ENCODE results near the gene HRG.
"Not testable (repeated sequence)": the region's sequence is repeated elsewhere in the genome, so short reads cannot be mapped to it uniquely, and the experiment has no call there.

The HRG gene

DNA sequence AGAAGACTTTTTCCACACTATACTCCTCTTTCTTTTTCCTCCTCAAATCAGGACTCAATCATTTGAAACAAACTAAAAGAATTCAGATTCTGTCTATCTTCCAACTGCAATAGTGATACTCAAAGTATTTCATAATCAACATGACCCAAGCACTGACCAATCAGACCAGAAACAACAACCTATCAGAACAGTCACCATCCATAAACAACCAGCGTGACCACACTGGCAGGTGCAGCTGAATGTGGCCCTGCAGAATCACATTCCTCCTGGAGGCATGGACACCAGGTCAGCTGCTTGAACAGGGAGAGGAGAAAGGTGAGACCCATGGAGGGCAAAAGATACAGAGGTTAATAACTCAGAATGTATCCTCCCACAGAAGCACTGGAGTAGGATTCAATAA lies 13.3 kb downstream of the HRG start:
- TF ChIP-seq CTCF (IDR thresholded peaks at IDR 0.05), result no peak
- H3K27ac ChIP-seq, result no peak overlapping the region
- H3K4me3 ChIP-seq, result no peak overlapping the region
- DNase-seq (ENCODE audit: low spot score), result no peak

DNA sequence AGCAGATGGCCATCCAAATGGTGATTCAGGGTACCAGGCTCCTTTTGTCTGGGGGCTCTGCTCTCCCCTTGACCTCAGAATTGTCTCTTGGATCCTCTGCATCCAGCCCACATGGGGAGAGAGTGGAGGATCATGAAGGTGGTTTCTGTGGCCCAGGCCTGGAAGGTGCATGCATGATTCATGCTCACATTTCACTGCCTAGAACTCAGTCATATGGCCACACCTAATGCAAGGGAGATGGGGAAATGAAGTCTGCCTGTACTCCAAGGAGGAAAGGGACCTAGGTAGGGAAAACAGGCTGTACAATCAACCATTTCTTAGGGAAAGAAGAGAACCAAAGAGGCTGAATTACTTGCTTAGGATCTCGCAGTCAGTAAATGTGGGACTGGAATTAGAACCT lies 15.1 kb downstream of the HRG start:
- Histone ChIP-seq H3K27ac (no peak overlapping the region), H3K4me3 (no peak overlapping the region)
- TF ChIP-seq CTCF (IDR thresholded peaks at IDR 0.05), result no peak
- no peak for DNase-seq (ENCODE audit: low spot score)

DNA sequence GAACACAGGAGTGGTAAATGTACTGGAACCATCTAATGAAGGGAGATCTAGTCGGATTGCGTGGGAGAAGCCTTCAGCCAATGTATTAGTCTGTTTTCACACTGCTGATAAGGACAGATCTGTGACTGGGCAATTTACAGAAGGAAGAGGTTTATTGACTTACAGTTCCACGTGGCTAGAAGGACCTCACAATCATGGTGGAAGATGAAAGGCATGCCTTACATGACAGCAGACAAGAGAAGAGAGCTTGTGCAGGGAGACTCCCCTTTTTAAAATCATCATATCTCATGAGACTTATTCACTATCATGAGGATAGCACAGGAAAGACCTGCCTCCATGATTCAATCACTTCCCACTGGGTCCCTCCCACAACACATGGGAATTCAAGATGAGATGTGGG lies 17.0 kb downstream of the HRG start:
- no peak for DNase-seq (ENCODE audit: low spot score)
- Histone ChIP-seq H3K4me3 (no peak overlapping the region), H3K27ac (no peak overlapping the region)
- no peak for TF ChIP-seq CTCF (IDR thresholded peaks at IDR 0.05)

- Histone ChIP-seq H3K4me3 (no peak overlapping the region), H3K27ac (no peak overlapping the region)
- TF ChIP-seq CTCF (IDR thresholded peaks at IDR 0.05), result no peak
- DNase-seq (ENCODE audit: low spot score), result no peak
Observed at GRCh38 chr3:186683979-186684378, 18.2 kb downstream of the HRG start.

DNA sequence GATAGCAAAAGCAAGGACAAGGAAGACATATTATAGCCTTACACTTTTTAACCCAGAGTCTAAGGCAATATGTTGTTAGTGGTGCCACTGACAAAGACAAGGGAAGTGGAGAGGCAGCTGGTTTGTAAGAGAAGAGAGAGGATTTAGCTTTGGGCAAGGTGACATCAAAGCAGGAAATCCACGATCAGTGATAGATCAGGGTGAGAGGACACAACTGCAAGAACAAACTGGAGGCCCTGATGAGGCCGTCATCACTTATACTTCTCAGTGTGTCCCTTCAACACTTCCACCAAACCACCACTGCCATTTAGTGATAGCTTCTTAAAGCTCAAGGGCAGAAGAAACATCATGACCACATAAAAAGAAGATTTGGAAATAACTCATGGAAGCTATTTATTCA lies 20.7 kb downstream of the HRG start:
- DNase-seq (ENCODE audit: low spot score); H3K4me3 ChIP-seq; H3K27ac ChIP-seq: not testable (repeated sequence)

DNA sequence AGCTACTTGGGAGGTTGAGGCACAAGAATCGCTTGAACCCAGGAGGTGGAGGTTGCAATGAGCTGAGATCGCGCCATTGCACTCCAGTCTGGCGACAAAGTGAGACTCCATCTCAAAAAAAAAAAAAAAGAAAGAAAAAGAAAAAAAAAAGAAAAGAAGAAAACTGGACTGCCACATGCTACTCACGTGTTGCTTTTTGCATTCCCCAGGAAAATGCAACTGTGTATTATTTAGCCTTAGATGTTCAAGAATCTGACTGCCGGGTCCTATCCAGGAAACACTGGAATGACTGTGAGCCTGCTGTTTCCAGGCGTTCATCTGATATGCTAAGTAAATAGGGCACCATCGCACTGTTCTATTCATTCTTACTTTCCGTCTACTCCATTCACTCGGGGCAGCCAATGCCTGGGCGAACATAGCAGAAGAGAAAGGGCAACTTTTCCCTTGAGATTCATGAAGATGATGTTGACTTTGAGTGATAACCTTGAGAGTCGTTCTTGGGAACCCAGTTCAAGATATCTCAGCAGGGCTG lies 21.4 kb downstream of the HRG start:
- DNase-seq (ENCODE audit: low spot score), result no peak
- no peak for TF ChIP-seq CTCF (IDR thresholded peaks at IDR 0.05)
- Histone ChIP-seq H3K27ac (no peak overlapping the region), H3K4me3 (no peak overlapping the region)

DNA sequence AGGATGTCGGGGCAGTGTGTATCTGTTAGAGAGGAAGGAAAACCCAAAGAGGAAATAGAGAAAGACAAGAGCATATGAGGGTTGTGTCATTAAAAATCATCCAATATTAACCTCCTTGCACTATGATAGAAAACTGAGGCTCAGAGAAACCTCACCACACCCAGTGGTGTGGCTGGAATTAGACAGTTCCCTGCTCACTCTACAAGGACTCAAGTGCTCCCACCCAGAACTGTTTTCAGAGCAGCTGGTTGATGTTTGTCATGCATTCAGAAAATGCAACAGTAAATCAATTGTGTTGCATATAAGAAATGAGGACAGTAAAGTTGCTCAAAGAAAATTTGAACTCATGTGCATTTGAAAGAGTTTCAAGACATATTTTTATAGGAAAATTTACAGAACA lies 24.5 kb downstream of the HRG start:
- not testable (repeated sequence) for H3K27ac ChIP-seq; DNase-seq (ENCODE audit: low spot score); H3K4me3 ChIP-seq

DNA sequence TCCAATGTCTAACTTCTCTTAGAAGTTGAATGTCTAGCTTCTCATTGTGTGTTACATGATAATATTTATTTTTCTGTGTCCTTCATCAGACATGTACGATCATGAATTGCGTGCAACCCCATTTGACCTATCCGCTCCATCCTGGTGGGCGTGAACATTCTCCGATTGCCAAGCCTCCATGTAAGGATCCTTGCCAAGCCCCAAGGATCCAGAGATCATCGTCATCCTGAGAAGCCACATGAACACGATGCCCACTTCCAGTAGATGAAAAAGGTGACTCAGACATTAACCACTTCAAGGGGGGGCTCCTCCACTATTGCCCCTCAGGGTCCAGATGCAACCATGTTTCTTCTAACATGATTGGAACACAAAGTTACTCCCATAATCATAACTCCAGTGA lies 25.9 kb downstream of the HRG start:
- DNase-seq (ENCODE audit: low spot score), result no peak
- Histone ChIP-seq H3K4me3 (no peak overlapping the region), H3K27ac (no peak overlapping the region)
- TF ChIP-seq CTCF (IDR thresholded peaks at IDR 0.05), result no peak
